Mesothelial cell of epicardium (in vitro differentiated cells): Measurements from ENCODE around the gene DECR2. TPM values are rescaled to one million over a fixed set of nuclear protein-coding genes. Genes with fewer than 3 reads are reported as not detected.
"Not testable (repeated sequence)": the region's sequence is repeated elsewhere in the genome, so short reads cannot be mapped to it uniquely, and the experiment has no call there.

Experiments used
- DNase-seq, 2 experiments: peaks; one replicate each; pipeline ENCODE4 v3.0.0; 2021; ENCODE audit warnings: low spot score in 2 of 2; ENCODE audit not compliant: unreplicated experiment in 2 of 2
- H3K27ac Mint-ChIP-seq: 2 replicates; pipeline ENCODE4 v1.8.0; 2021; ENCODE audit warnings: mixed read lengths
- H3K27me3 Mint-ChIP-seq: 2 replicates; pipeline ENCODE4 v1.8.0; 2021; ENCODE audit warnings: low read depth, mixed read lengths
- H3K36me3 Mint-ChIP-seq: 2 replicates; pipeline ENCODE4 v1.8.0; 2021; ENCODE audit warnings: mixed read lengths
- H3K4me1 Mint-ChIP-seq: 2 replicates; pipeline ENCODE4 v1.8.0; 2021; ENCODE audit warnings: mixed read lengths
- H3K4me3 Mint-ChIP-seq: 2 replicates; pipeline ENCODE4 v1.8.0; 2021; ENCODE audit warnings: mild to moderate bottlenecking, moderate library complexity, mixed read lengths
- H3K9me3 Mint-ChIP-seq: 2 replicates; pipeline ENCODE4 v1.8.0; 2021; ENCODE audit warnings: mixed read lengths
- CTCF ChIP-seq: fragments of 200-600 bp; sonication (generic); IDR thresholded peaks from one replicate; pipeline ENCODE4 v1.5.0; 2021; ENCODE audit warnings: antibody characterized with exemption; ENCODE audit not compliant: unreplicated experiment
- total RNA-seq: library from RNA; stranded (reverse); gene quantifications from 3 replicates; pipeline ENCODE4 v1.2.1, GENCODE V29; 2021

Gene DECR2
- total RNA-seq, 1 donor from 2014 or later, result 35.4 TPM

- peaks cover 4% of the 10 kb centered on the region for H3K4me1 Mint-ChIP-seq
- DNase-seq, result no peak
- no peaks in the 10 kb centered on the region for H3K36me3 Mint-ChIP-seq
- H3K27ac Mint-ChIP-seq, result no peak overlapping the region
- no peak overlapping the region for H3K4me3 Mint-ChIP-seq
- TF ChIP-seq CTCF, result no peak
- H3K9me3 Mint-ChIP-seq, result no peaks in the 10 kb centered on the region
- peaks cover 2% of the 10 kb centered on the region for H3K27me3 Mint-ChIP-seq
These were observed 40.3 kb upstream of the DECR2 start for GRCh38 chr16:361341-361871.

- H3K4me1 Mint-ChIP-seq, result peaks cover 4% of the 10 kb centered on the region
- peaks cover 2% of the 10 kb centered on the region for H3K27me3 Mint-ChIP-seq
- no peaks in the 10 kb centered on the region for H3K9me3 Mint-ChIP-seq
- no peak overlapping the region for H3K4me3 Mint-ChIP-seq
- DNase-seq, result peak in 1 of 2 experiments; percentile 76
- H3K27ac Mint-ChIP-seq, result no peak overlapping the region
- TF ChIP-seq CTCF, result peak; percentile 25
- peaks cover 1% of the 10 kb centered on the region for H3K36me3 Mint-ChIP-seq
These were observed 39.6 kb upstream of the DECR2 start for GRCh38 chr16:361872-362701.

GRCh38 chr16:362702-362999, 39.0 kb upstream of the DECR2 start:
- H3K27me3 Mint-ChIP-seq, result not testable (repeated sequence)

GRCh38 chr16:363110-363765, 38.4 kb upstream of the DECR2 start:
- no peak for DNase-seq
- peaks cover 2% of the 10 kb centered on the region for H3K27me3 Mint-ChIP-seq
- H3K4me1 Mint-ChIP-seq, result peaks cover 4% of the 10 kb centered on the region
- TF ChIP-seq CTCF, result no peak
- no peaks in the 10 kb centered on the region for H3K9me3 Mint-ChIP-seq
- H3K27ac Mint-ChIP-seq, result no peak overlapping the region
- peaks cover 3% of the 10 kb centered on the region for H3K36me3 Mint-ChIP-seq
- no peak overlapping the region for H3K4me3 Mint-ChIP-seq

More at GRCh38 chr16:362702-362999, 39.0 kb upstream of the DECR2 start:
- H3K9me3 Mint-ChIP-seq, H3K4me3 Mint-ChIP-seq, H3K36me3 Mint-ChIP-seq, DNase-seq, H3K4me1 Mint-ChIP-seq, H3K27ac Mint-ChIP-seq: not testable (repeated sequence)

GRCh38 chr16:363766-364490, 37.8 kb upstream of the DECR2 start:
- no peak for TF ChIP-seq CTCF
- Mint-ChIP-seq H3K27me3 (peaks cover 2% of the 10 kb centered on the region), H3K27ac (no peak overlapping the region)

More at GRCh38 chr16:363766-364490, 37.8 kb upstream of the DECR2 start:
- no peak overlapping the region for H3K4me3 Mint-ChIP-seq
- no peaks in the 10 kb centered on the region for H3K9me3 Mint-ChIP-seq
- H3K4me1 Mint-ChIP-seq, result peaks cover 4% of the 10 kb centered on the region
- peaks cover 3% of the 10 kb centered on the region for H3K36me3 Mint-ChIP-seq
- no peak for DNase-seq
